GM19328 (cell line): ENCODE data around the gene NF1.
"Not testable (repeated sequence)": the region's sequence is repeated elsewhere in the genome, so short reads cannot be mapped to it uniquely, and the experiment has no call there.

ENCODE experiments used
- ATAC-seq: cut with Tn5 transposase; IDR thresholded peaks from one replicate; pipeline ENCODE4 v1.9.1; 2021; ENCODE audit warnings: mild to moderate bottlenecking, moderate library complexity; ENCODE audit not compliant: unreplicated experiment

NF1 gene

DNA sequence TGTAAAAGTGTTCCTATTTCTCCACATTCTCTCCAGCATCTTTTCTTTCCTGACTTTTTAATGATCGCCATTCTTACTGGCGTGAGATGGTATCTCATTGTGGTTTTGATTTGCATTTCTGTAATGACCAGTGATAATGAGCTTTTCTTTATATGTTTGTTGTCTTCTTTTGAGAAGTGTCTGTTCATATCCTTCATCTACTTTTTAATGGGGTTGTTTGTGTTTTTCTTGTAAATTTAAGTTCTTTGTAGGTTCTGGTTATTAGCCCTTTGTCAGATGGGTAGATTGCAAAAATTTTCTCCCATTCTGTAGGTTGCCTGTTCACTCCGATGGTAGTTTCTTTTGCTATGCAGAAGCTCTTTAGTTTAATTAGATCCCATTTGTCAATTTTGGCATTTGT lies 81.4 kb downstream of the NF1 start:
- ATAC-seq: not testable (repeated sequence)

- not testable (repeated sequence) for ATAC-seq
Measured at GRCh38 chr17:31178951-31179350, 84.2 kb downstream of the NF1 start.

DNA sequence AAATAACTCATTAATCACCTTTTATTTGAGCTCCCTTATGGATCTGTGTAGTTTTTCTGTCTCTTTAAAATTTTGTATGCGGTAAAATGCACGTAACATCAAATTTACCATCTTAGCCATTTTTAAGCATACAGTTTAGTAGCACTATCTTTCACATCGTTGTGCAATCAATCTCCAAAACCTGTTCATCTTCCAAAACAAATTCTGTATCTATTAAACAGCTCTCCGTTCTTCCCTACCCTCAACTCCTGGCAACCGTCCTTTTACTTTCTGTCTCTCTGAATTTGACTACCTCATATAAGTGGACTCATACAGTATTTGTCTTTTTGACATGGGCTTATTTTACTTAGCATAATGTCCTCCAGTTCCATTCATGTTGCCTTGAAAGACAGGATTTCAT lies 100.5 kb downstream of the NF1 start:
- ATAC-seq: no peak

DNA sequence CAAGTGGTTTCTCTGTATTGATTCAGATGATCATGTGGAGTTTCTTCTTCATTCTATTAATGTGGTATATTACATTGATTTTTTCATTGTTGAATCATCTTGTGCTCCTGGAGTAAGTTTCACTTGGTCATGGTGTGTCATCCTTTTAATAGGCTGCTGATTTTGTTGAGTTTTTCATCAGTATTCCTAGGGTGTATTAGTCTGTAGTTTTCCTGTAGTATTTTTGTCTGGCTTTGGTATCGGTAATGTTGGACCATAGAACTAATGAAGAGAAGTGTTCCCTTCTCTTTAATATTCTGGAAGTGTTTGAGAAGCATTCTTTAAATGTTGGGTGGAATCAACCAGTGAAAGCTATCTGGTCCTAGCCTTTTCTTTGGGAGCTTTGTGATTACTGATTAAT lies 103.2 kb downstream of the NF1 start:
- no peak for ATAC-seq

- ATAC-seq: not testable (repeated sequence)
Measured at GRCh38 chr17:31198666-31199065, 103.9 kb downstream of the NF1 start.

GRCh38 chr17:31200287-31200686 lies 105.5 kb downstream of the NF1 start:
- ATAC-seq: no peak

- no peak for ATAC-seq
Measured at GRCh38 chr17:31202968-31203367, 108.2 kb downstream of the NF1 start.

- no peak for ATAC-seq
Measured at GRCh38 chr17:31211352-31212012, 116.7 kb downstream of the NF1 start.

DNA sequence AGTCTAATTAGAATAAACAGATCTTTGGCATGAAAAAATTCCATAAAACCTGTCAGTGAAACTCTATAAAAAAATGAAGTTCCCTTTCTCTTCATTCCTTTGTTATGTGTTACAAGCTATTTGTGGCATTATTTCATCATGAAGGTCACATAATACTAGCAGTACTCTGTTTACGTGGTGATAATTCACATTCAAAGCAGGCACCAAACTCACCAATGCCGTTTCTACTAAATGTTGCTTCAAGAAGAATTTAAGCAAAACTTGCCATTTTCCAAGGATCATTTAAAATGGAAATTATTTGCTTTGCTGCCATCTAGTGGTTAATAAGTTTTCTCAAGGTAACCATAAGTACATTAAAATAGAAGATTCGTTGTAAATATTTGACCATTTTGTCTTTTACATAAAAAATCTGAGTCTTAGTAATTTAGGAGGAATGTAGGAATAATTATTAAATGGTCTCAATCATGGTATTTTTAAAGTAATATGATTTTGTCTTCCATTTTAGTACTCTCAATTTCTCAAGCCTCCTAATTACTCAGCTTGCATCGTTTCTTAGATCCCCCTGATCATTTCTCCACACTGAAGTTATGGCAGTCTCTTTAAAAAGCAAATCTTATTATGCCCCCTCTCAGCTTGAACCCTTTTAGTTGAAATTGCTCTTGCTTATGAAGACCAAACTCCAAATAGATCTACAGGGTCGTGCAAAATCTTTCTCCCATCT lies 121.4 kb downstream of the NF1 start:
- no peak for ATAC-seq

DNA sequence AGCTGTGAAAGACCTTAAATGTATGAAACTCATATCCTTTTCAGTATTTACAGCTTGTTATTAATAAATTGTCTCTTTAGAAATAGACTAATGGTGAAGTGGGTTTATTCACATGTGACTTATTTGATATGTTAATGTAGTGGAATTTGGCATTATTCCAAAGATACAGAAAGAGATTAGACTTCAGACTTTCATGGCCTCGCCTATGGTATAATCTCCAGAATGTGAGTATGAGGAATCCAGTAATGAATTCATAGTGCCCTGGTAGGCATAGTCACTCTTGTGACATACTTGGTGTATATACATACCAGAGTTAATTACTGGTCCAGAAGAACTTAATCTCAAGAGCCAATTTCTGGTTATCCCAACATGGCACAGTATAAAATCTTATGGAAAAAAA lies 129.6 kb downstream of the NF1 start:
- ATAC-seq: no peak

DNA sequence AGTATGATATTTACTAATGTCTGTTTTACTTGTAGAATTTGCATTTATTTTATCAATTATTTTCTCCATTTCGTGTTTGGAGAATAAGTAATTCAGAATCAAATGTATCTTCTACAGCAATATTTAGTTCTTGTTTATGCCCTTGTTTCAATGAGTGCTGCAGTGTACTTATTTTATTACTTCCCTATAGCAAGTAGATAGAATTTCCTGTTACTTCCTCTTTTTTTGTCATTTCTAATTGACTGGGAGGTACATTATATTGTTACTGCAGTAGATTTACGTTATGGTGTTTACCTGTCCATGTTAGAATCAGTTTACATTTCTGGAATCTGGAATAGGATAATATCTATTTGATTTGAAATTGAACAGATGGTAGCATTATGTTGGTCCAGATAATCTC lies 131.1 kb downstream of the NF1 start:
- ATAC-seq: no peak

DNA sequence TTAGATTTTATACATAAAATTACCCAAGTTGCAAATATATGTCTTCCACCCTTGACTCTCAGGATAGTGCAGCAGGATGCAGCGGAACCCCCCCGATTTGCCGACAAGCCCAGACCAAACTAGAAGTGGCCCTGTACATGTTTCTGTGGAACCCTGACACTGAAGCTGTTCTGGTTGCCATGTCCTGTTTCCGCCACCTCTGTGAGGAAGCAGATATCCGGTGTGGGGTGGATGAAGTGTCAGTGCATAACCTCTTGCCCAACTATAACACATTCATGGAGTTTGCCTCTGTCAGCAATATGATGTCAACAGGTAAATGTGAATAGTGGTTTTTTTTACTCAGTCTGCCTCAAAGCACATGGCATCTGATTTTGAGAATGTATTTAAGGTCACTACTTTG lies 131.6 kb downstream of the NF1 start:
- ATAC-seq: no peak

DNA sequence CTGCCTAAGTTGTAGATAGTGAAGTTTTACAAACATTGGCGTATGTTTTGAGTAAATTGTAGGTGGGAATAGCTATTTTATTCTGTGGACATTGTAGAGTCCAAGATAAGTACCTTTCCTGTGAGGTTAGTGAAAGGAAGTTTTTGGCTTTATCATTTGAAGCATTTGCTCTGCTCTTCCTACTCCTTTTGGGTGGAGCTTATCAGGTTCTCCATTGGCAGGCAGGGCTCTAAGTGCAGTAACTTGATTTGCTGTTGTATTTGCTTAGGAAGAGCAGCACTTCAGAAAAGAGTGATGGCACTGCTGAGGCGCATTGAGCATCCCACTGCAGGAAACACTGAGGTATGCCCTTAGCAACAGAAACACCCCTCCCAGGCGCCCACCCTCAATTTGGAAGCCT lies 132.2 kb downstream of the NF1 start:
- no peak for ATAC-seq

GRCh38 chr17:31231852-31232251 lies 137.1 kb downstream of the NF1 start:
- no peak for ATAC-seq

DNA sequence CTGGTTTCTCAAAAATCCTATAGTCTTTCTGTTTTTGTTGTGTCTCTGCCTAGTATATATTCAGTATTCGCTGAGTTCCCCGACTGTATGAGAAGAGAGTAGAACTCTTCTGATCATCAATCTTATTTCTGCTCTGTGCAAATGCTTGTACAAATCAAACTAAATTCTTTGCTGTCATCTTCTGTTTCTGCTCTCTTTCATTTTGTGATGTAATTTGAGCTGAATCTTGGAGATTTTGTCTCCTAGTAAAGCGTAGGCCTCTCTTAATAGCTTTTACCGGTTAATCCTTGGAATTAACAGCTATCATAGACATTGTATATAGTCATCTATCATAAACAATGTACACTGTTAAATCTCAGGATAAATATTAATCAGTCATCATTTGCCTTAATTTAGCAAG lies 140.3 kb downstream of the NF1 start:
- ATAC-seq: no peak

DNA sequence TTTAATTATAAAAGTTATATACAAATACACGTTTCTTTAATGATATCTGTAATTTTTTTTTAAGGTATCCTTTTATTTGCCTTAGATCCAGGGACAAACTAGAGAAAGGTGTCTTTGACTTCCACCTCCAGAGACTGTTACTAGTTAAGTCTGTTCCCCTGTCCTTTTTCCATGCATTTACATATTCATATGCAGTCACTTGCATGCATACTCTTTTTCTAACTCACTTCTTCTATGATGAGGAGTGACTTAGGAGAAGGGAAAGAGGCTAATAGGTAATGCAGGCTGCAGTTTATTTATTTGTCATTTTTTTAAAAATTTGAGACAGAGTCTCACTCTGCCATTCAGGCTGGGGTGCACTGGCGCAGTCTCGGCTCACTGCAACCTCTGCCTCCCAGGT lies 141.4 kb downstream of the NF1 start:
- no peak for ATAC-seq

GRCh38 chr17:31236712-31237111 lies 141.9 kb downstream of the NF1 start:
- no peak for ATAC-seq

GRCh38 chr17:31241116-31241515 lies 146.3 kb downstream of the NF1 start:
- ATAC-seq: no peak

GRCh38 chr17:31248986-31249834 lies 154.4 kb downstream of the NF1 start:
- ATAC-seq: no peak

GRCh38 chr17:31249835-31250141 lies 155.0 kb downstream of the NF1 start:
- no peak for ATAC-seq

DNA sequence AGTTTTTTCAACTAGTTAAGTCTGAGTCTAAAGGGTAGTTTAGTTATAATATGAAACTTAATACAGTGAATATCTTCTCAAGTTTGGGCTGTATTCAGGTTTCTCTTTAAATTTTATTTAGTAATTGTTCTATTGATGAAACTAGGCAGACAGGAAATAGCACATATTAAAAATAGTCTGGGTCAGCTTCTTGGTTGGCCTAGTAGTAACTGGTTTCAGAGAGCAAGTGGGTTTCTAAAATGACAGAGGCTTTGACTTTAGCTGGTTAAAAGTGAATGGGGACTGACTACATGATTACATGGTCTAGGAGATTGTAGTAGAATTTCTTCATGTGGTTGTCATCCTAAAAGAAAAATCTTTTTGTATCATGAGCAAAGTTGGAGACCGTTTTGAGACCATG lies 155.5 kb downstream of the NF1 start:
- no peak for ATAC-seq
